Measurements from ENCODE around the gene ZSWIM1.
A peak's percentile ranks its signal among the peaks of the same experiment; 100 is the strongest.

Gene ZSWIM1
- long read RNA-seq, transcript ZSWIM1-201 (3 exons, 2,168 nt): major isoform, 7 of 8 reads
- long read RNA-seq, partial matches to known transcripts: 1 of 8 reads
- long read RNA-seq, other reads (novel, unspliced or antisense): 0 of 8 reads

- TF ChIP-seq SPI1 (IDR thresholded peaks at IDR 0.05; ENCODE audit: borderline replicate concordance, low read depth) (no peak), CTCF (IDR thresholded peaks at IDR 0.05; ENCODE audit: insufficient read depth, low read length) (no peak), POLR2AphosphoS5 (IDR thresholded peaks at IDR 0.05; ENCODE audit: low read depth) (peak; percentile 92), REST (IDR thresholded peaks at IDR 0.05; ENCODE audit: insufficient replicate concordance, low read depth) (peak; percentile 81)
- peak; percentile 99 to 100 for DNase-seq (ENCODE audit: low read depth in 1 of 2, low spot score in 1 of 2)
- peak within 1 kb of the TSS; percentile 68 for H3K27ac ChIP-seq (replicated peaks)
- H3K4me3 ChIP-seq (replicated peaks; ENCODE audit: insufficient read depth, low read length): peak within 1 kb of the TSS; percentile 62
- H3K27me3 ChIP-seq (ENCODE audit: insufficient read depth, poor library complexity, severe bottlenecking): no peaks in the 10 kb centered on the region
These were observed at the start of gene ZSWIM1 for GRCh38 chr20:45880988-45881788. TSS of gene ZSWIM1 (plus strand) at chr20:45881227. CDS start at chr20:45882593, 1,366 bp downstream.

DNA sequence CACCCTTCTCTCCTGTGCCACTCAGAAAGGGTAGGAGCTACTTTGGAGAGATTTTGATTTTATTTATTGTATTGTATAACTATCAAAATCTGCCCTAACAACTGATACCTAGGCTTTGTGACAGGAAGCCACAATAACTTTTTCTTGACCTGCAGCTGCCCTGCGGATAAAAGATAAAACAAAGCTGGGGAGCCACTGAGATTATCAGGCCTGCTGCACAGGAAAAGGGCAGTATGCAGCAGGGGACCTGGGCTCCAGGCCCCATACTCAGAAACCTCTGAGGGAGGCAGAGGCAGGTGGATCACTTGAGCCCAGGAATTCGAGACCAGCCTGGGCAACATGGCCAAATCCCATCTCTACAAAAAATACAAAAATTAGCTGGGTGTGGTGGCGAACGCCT lies 48.4 kb upstream of the ZSWIM1 start:
- Histone ChIP-seq H3K4me3 (replicated peaks; ENCODE audit: insufficient read depth, low read length) (no peak overlapping the region), H3K27me3 (ENCODE audit: insufficient read depth, poor library complexity, severe bottlenecking) (no peaks in the 10 kb centered on the region), H3K27ac (replicated peaks) (no peak overlapping the region)
- DNase-seq (ENCODE audit: low read depth in 1 of 2, low spot score in 1 of 2): no peak
- no peak for TF ChIP-seq GABPA (IDR thresholded peaks at IDR 0.05; ENCODE audit: low read depth)

DNA sequence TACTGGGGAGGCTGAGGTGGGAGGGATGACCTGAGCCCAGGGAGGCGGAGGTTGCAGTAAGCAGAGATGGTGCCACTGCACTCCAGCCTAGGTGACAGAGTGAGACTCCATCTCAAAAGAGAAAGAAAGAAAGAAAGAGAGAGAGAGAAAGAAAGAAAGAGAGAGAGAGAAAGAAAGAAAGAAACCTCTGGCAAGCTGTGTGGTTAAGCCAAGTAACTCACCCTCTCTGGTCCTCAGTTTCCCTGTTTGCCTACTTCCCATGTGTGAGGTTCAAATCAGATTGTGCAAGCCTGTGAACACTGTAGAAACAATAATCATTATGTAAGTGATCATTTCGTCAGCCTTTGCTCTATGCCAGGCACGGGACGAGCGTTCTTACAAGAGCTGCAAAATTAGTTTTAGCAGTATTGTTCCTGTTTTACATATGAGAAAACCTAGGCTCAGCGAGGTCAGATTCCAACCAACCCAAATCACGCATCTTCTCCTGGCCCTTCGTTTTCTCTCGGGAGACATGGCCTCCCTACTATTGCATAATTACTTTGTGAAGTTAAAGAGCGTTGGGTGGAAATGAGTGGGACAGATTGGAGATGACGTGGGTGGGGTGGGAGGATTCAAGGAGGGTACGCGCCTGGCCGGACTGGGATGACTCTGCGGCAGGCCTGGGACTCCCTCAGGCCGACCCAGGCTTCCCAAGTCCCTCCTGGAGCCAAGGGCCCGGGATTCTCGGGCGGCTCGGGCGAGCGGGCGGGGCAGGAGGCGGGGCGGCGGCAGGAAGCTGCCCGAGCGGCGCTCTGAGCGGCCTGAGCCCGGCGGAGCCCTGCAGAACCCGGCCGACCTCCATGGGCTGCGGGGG lies 47.8 kb upstream of the ZSWIM1 start, which contains the start of gene SNX21:
TSS of gene SNX21 (plus strand) at position 770 of the 853 bp plus-strand sequence. CDS start 121 bp downstream, outside the sequence.
- TF ChIP-seq POLR2AphosphoS5 (IDR thresholded peaks at IDR 0.05; ENCODE audit: low read depth) (no peak), SPI1 (IDR thresholded peaks at IDR 0.05; ENCODE audit: borderline replicate concordance, low read depth) (no peak), REST (IDR thresholded peaks at IDR 0.05; ENCODE audit: insufficient replicate concordance, low read depth) (no peak), CTCF (IDR thresholded peaks at IDR 0.05; ENCODE audit: insufficient read depth, low read length) (no peak)
- peak; percentile 79 to 89 for DNase-seq (ENCODE audit: low read depth in 1 of 2, low spot score in 1 of 2)
- H3K4me3 ChIP-seq (replicated peaks; ENCODE audit: insufficient read depth, low read length): peak within 1 kb of the TSS; percentile 57
- H3K27me3 ChIP-seq (ENCODE audit: insufficient read depth, poor library complexity, severe bottlenecking): no peaks in the 10 kb centered on the region
- H3K27ac ChIP-seq (replicated peaks): peak within 1 kb of the TSS; percentile 51

Measured in HL-60 (cell line).